ENCODE measurements around the gene RPS27L.

GRCh38 chr15:63203451-63204090 is 46.3 kb upstream of the RPS27L start:
- TF ChIP-seq CTCF (IDR thresholded peaks at IDR 0.05 in 2 of 3, conservative IDR thresholded peaks at IDR 0.05 in 1 of 3; ENCODE audit: insufficient read depth in 2 of 3, low read depth in 1 of 3, low read length in 3 of 3) (peak in 1 of 3 experiments; percentile 33; a peak in 2 of 6 replicates), BRD4 (IDR thresholded peaks at IDR 0.05) (no peak), EP300 (IDR thresholded peaks at IDR 0.05; ENCODE audit: low read length) (no peak), ELF2 (CRISPR knock-in tag; IDR thresholded peaks at IDR 0.05) (no peak), PURB (CRISPR knock-in tag; IDR thresholded peaks at IDR 0.05; ENCODE audit: low read depth) (no peak), ZFP30 (CRISPR knock-in tag; IDR thresholded peaks at IDR 0.05; ENCODE audit: borderline replicate concordance) (no peak), TAF1 (IDR thresholded peaks at IDR 0.05; ENCODE audit: control insufficient read depth, extremely low read depth, insufficient read depth, low read length, severe bottlenecking) (no peak), HDAC2 (IDR thresholded peaks at IDR 0.05) (no peak), SREBF2 (CRISPR knock-in tag; IDR thresholded peaks at IDR 0.05) (no peak), CEBPZ (IDR thresholded peaks at IDR 0.05; ENCODE audit: borderline replicate concordance, low read depth, low read length) (no peak), POLR2AphosphoS5 (IDR thresholded peaks at IDR 0.05; ENCODE audit: control insufficient read depth, insufficient read depth, low read depth, low read length) (no peak), CEBPG (CRISPR knock-in tag; IDR thresholded peaks at IDR 0.05) (no peak), CEBPG (tag; conservative IDR thresholded peaks at IDR 0.05 in 1 of 2, IDR thresholded peaks at IDR 0.05 in 1 of 2) (no peak)

Measured in K562 (cell line).